HCT116 (cell line): ENCODE measurements around the gene VSX2. TPM values are rescaled to one million over a fixed set of nuclear protein-coding genes. Genes with fewer than 3 reads are reported as not detected.

Source experiments
- ATAC-seq: fragments of 200-7000 bp; cut with Tn5 transposase; 2 replicates; pipeline ENCODE4 v1.9.1; 2020; ENCODE audit warnings: mild to moderate bottlenecking, moderate library complexity
- BruUV-seq: library from RNA; stranded (reverse); fragments of 400-500 nt; replicated peaks from 2 replicates; lab custom pipeline; 2021; lab: Mats Ljungman, UMichigan
- CTCF ChIA-PET: fragments of 300-600 bp; sonication (Branson Sonifier 250); formaldehyde crosslinking; loops from one replicate; lab custom pipeline; 2021; ENCODE audit warnings: antibody characterized with exemption; lab: Charles Lee
- POLR2A ChIA-PET: fragments of 300-600, 350-600 bp; sonication (Branson Sonifier 250); formaldehyde crosslinking; loops from one replicate; lab custom pipeline; 2021; ENCODE audit warnings: antibody characterized with exemption; lab: Charles Lee
- RAD21 ChIA-PET, 2 experiments: fragments of 300-600 bp; sonication (Branson Sonifier 250); formaldehyde crosslinking; loops; one replicate each; lab custom pipeline; 2023; ENCODE audit warnings: low total read pairs in 2 of 2; ENCODE audit not compliant: uncharacterized antibody in 2 of 2, unreplicated experiment in 2 of 2, low non-redundant PET in 1 of 2; lab: Charles Lee
- DNase-seq: peaks from one replicate; pipeline ENCODE4 v3.0.0-alpha.2; 2010; ENCODE audit warnings: low read depth, low spot score
- H2AFZ ChIP-seq: fragments of 200-600 bp; shearing (Covaris generic), sonication (generic); 2 replicates; pipeline ENCODE4 v1.6.1; 2017; ENCODE audit warnings: low read depth, mixed run types, mixed read lengths, antibody characterized with exemption, low read length; ENCODE audit not compliant: poor library complexity, severe bottlenecking
- H3K27ac ChIP-seq: 2 replicates; pipeline ENCODE4 v1.5.1; 2012; ENCODE audit warnings: low read depth, low read length
- H3K27me3 ChIP-seq: fragments of 200-600 bp; sonication (generic); 2 replicates; pipeline ENCODE4 v1.6.1; 2016; ENCODE audit warnings: mixed run types, low read length, mixed read lengths; ENCODE audit not compliant: insufficient read depth
- H3K36me3 ChIP-seq, 2 experiments: fragments of 200-500 bp in 1 of 2; fragments of 200-600 bp in 1 of 2; sonication (Bioruptor generic) in 1 of 2; sonication (generic) in 1 of 2; 2 replicates each; pipeline versions ENCODE4 v1.5.1 to v1.6.1; 2014 to 2016; ENCODE audit warnings: low read length in 2 of 2, inconsistent platforms in 1 of 2, mixed read lengths in 1 of 2, mixed run types in 1 of 2; ENCODE audit not compliant: insufficient read depth in 2 of 2, control insufficient read depth in 1 of 2
- H3K4me1 ChIP-seq, 2 experiments: fragments of 200-600 bp in 1 of 2; sonication (generic) in 1 of 2; 2 replicates each; pipeline versions ENCODE4 v1.5.1 to v1.6.1; 2012 to 2017; ENCODE audit warnings: low read length in 2 of 2, inconsistent platforms in 1 of 2, mild to moderate bottlenecking in 1 of 2, mixed read lengths in 1 of 2, mixed run types in 1 of 2, moderate library complexity in 1 of 2; ENCODE audit not compliant: insufficient read depth in 2 of 2, control insufficient read depth in 1 of 2
- H3K4me2 ChIP-seq: fragments of 200-600 bp; sonication (generic); 2 replicates; pipeline ENCODE4 v1.6.1; 2017; ENCODE audit warnings: mixed run types, low read length, mixed read lengths
- H3K4me3 ChIP-seq, 2 experiments: fragments of 200-600 bp in 1 of 2; sonication (generic) in 1 of 2; replicated peaks in 1 of 2; 2 replicates each; pipeline ENCODE4 v1.5.1; 2011 to 2016; ENCODE audit warnings: low read length in 2 of 2, control low read depth in 1 of 2, low read depth in 1 of 2, mild to moderate bottlenecking in 1 of 2, mixed read lengths in 1 of 2, mixed run types in 1 of 2
- H3K79me2 ChIP-seq: fragments of 200-600 bp; sonication (generic); 2 replicates; pipeline ENCODE4 v1.6.1; 2017; ENCODE audit warnings: mild to moderate bottlenecking, mixed run types, low read length, moderate library complexity, mixed read lengths; ENCODE audit not compliant: insufficient read depth
- H3K9ac ChIP-seq: fragments of 200-600 bp; sonication (generic); 2 replicates; pipeline ENCODE4 v1.6.1; 2016; ENCODE audit warnings: low read length, mixed read lengths
- H3K9me2 ChIP-seq: fragments of 200-600 bp; sonication (generic), shearing (Covaris generic); 2 replicates; pipeline ENCODE4 v1.6.1; 2017; ENCODE audit warnings: mixed run types, mild to moderate bottlenecking, moderate library complexity; ENCODE audit not compliant: insufficient read depth
- H3K9me3 ChIP-seq, 2 experiments: fragments of 200-500 bp in 1 of 2; fragments of 200-600 bp in 1 of 2; sonication (Bioruptor generic) in 1 of 2; sonication (generic) in 1 of 2; 2 replicates each; pipeline ENCODE4 v1.6.1; 2014 to 2017; ENCODE audit warnings: low read length in 2 of 2, mixed read lengths in 2 of 2, inconsistent platforms in 1 of 2, low read depth in 1 of 2, mild to moderate bottlenecking in 1 of 2, mixed run types in 1 of 2, moderate library complexity in 1 of 2; ENCODE audit not compliant: control insufficient read depth in 1 of 2, insufficient read depth in 1 of 2
- H4K20me1 ChIP-seq: fragments of 200-600 bp; sonication (generic), shearing (Covaris generic); 2 replicates; pipeline ENCODE4 v1.6.1; 2017; ENCODE audit warnings: mixed run types, mild to moderate bottlenecking, moderate library complexity; ENCODE audit not compliant: insufficient read depth
- ATF3 ChIP-seq: IDR thresholded peaks from 2 replicates; pipeline ENCODE4 v1.6.1; 2012
- CBX3 ChIP-seq: IDR thresholded peaks from 2 replicates; pipeline ENCODE4 v1.6.1; 2012; ENCODE audit warnings: low read depth
- CEBPB ChIP-seq: IDR thresholded peaks from 2 replicates; pipeline ENCODE4 v1.6.1; 2012; ENCODE audit warnings: low read depth
- JUND ChIP-seq: IDR thresholded peaks from 2 replicates; pipeline ENCODE4 v1.6.1; 2012
- MAX ChIP-seq: IDR thresholded peaks from 2 replicates; pipeline ENCODE4 v1.6.1; 2012
- REST ChIP-seq: IDR thresholded peaks from 2 replicates; pipeline ENCODE4 v1.6.1; 2012; ENCODE audit warnings: low read depth
- SRF ChIP-seq: IDR thresholded peaks from 2 replicates; pipeline ENCODE4 v1.6.1; 2012; ENCODE audit warnings: low read depth
- ZBTB33 ChIP-seq: IDR thresholded peaks from 2 replicates; pipeline ENCODE4 v1.6.1; 2011; ENCODE audit warnings: mild to moderate bottlenecking, low read length, moderate library complexity; ENCODE audit not compliant: insufficient replicate concordance; ENCODE audit errors: extremely low read depth
- intact Hi-C: fragments of 100-400 bp; cut with micrococcal nuclease; formaldehyde crosslinking; loops from 2 replicates; pipeline ENCODE4 v1.10.0; 2022
- total RNA-seq: library from RNA; stranded (reverse); gene quantifications from one replicate; pipeline ENCODE4 v1.2.1, GENCODE V29; 2021; ENCODE audit not compliant: unreplicated experiment

VSX2 gene
- total RNA-seq, 1 experiment from 2014 or later: not detected

GRCh38 chr14:74220991-74221390 lies 18.3 kb upstream of the VSX2 start:
- BruUV-seq: no TSS peak
- no peak for ATAC-seq
- Histone ChIP-seq H3K9me3 (no peaks in the 10 kb centered on the region), H3K9me2 (no peaks in the 10 kb centered on the region), H3K27ac (no peak overlapping the region), H3K4me1 (peaks cover 0 to 11% of the 10 kb centered on the region in 2 experiments; a peak in 1 of 4 replicates), H3K36me3 (no peaks in the 10 kb centered on the region), H3K27me3 (no peaks in the 10 kb centered on the region), H3K9ac (no peak overlapping the region), H3K4me3 (no peak overlapping the region), H4K20me1 (no peaks in the 10 kb centered on the region), H3K79me2 (no peaks in the 10 kb centered on the region), H3K4me2 (no peak overlapping the region), H2AFZ (no peak overlapping the region)
- intact Hi-C loops: no loop called here
- RAD21 ChIA-PET: no interaction called here
- POLR2A ChIA-PET: no interaction called here
- no peak for TF ChIP-seq JUND
- TF ChIP-seq ZBTB33: no peak
- no peak for TF ChIP-seq ATF3
- TF ChIP-seq CEBPB: no peak
- TF ChIP-seq SRF: no peak
- CTCF ChIA-PET: no interaction called here
- DNase-seq: no peak

GRCh38 chr14:74221741-74222140 lies 17.5 kb upstream of the VSX2 start:
- H3K36me3 ChIP-seq: no peaks in the 10 kb centered on the region
- ChIA-PET POLR2A (no interaction called here), CTCF (no interaction called here), RAD21 (no interaction called here)
- no peaks in the 10 kb centered on the region for H3K9me2 ChIP-seq
- no peak for ATAC-seq
- H3K27ac ChIP-seq: no peak overlapping the region
- no peak overlapping the region for H3K4me3 ChIP-seq
- H4K20me1 ChIP-seq: no peaks in the 10 kb centered on the region
- no TSS peak for BruUV-seq
- H3K9me3 ChIP-seq: no peaks in the 10 kb centered on the region
- no peak for DNase-seq
- H2AFZ ChIP-seq: no peak overlapping the region
- no peaks in the 10 kb centered on the region for H3K79me2 ChIP-seq
- TF ChIP-seq REST (no peak), CBX3 (no peak), MAX (no peak)
- intact Hi-C loops: no loop called here
- no peak overlapping the region for H3K9ac ChIP-seq
- no peak overlapping the region for H3K4me2 ChIP-seq
- H3K27me3 ChIP-seq: no peaks in the 10 kb centered on the region
- peaks cover 0 to 11% of the 10 kb centered on the region in 2 experiments; a peak in 2 of 4 replicates for H3K4me1 ChIP-seq
